Ascending aorta (tissue), 2 donors: ENCODE measurements around the gene CBLN3. TPM values are rescaled to one million over a fixed set of nuclear protein-coding genes. Genes with fewer than 3 reads are reported as not detected.

Experiments
- DNase-seq, 2 donors: peaks; one replicate each; pipeline ENCODE4 v3.0.0-alpha.2; 2019; ENCODE audit warnings: low spot score in 2 of 2
- H3K27ac ChIP-seq, 2 donors: fragments of 200-600 bp; sonication (generic); one replicate each; pipeline ENCODE4 v1.5.1; 2016 to 2017; ENCODE audit warnings: mild to moderate bottlenecking in 1 of 2
- H3K27me3 ChIP-seq: fragments of 200-600 bp; sonication (generic); one replicate; pipeline ENCODE4 v1.5.1; 2017
- H3K36me3 ChIP-seq, 2 donors: fragments of 200-600 bp; sonication (generic); one replicate each; pipeline ENCODE4 v1.5.1; 2016
- H3K4me1 ChIP-seq, 2 donors: fragments of 200-600 bp; sonication (generic); one replicate each; pipeline ENCODE4 v1.5.1; 2016 to 2017; ENCODE audit warnings: mild to moderate bottlenecking in 1 of 2
- H3K4me3 ChIP-seq, 2 donors: fragments of 200-600 bp; sonication (generic); one replicate each; pipeline ENCODE4 v1.5.1; 2016 to 2017; ENCODE audit warnings: mild to moderate bottlenecking in 1 of 2
- H3K9me3 ChIP-seq, 2 donors: fragments of 200-600 bp; sonication (generic); one replicate each; pipeline ENCODE4 v1.5.1; 2016
- intact Hi-C: fragments of 100-400 bp; cut with DNase I; formaldehyde crosslinking; loops from one replicate; pipeline ENCODE4 v1.15.1; 2023
- total RNA-seq: library from RNA; depleted of rRNA; stranded (reverse); fragments of >200 nt; gene quantifications from one replicate; pipeline ENCODE4 v1.1.0, GENCODE V29; 2016
- TF ChIP-seq, protein P1 (sequence below), 3 experiments: fragments of 200-600 bp in 2 of 3; fragments of 450-650 bp in 1 of 3; sonication (generic) in 2 of 3; IDR thresholded peaks; one replicate each; pipeline ENCODE4 v1.5.1; 2016 to 2019; ENCODE audit warnings: antibody characterized with exemption in 3 of 3, mild to moderate bottlenecking in 1 of 3, moderate library complexity in 1 of 3

CBLN3 gene
- total RNA-seq, 1 donor from 2014 or later: 2.2 TPM

- Histone ChIP-seq H3K9me3 (no peaks in the 10 kb centered on the region), H3K4me1 (peaks cover 5 to 23% of the 10 kb centered on the region in 2 donors), H3K36me3 (peaks cover 24 to 28% of the 10 kb centered on the region in 2 donors), H3K27ac (peak overlapping the region; percentile 88 to 96), H3K27me3 (no peaks in the 10 kb centered on the region), H3K4me3 (peak overlapping the region; percentile 78 to 92)
- intact Hi-C loops: loop anchor here (1.0 to 10.0 kb wide), 3 partner anchors 64 to 1065 kb away; partner anchors contain the start of genes EFS and TINF2
- DNase-seq: peak in 1 of 2 donors; percentile 90
- TF ChIP-seq, protein P1, sequence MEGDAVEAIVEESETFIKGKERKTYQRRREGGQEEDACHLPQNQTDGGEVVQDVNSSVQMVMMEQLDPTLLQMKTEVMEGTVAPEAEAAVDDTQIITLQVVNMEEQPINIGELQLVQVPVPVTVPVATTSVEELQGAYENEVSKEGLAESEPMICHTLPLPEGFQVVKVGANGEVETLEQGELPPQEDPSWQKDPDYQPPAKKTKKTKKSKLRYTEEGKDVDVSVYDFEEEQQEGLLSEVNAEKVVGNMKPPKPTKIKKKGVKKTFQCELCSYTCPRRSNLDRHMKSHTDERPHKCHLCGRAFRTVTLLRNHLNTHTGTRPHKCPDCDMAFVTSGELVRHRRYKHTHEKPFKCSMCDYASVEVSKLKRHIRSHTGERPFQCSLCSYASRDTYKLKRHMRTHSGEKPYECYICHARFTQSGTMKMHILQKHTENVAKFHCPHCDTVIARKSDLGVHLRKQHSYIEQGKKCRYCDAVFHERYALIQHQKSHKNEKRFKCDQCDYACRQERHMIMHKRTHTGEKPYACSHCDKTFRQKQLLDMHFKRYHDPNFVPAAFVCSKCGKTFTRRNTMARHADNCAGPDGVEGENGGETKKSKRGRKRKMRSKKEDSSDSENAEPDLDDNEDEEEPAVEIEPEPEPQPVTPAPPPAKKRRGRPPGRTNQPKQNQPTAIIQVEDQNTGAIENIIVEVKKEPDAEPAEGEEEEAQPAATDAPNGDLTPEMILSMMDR (IDR thresholded peaks at IDR 0.05): no peak
Measured at GRCh38 chr14:24430143-24430681, 744 bp upstream of the CBLN3 start.

DNA sequence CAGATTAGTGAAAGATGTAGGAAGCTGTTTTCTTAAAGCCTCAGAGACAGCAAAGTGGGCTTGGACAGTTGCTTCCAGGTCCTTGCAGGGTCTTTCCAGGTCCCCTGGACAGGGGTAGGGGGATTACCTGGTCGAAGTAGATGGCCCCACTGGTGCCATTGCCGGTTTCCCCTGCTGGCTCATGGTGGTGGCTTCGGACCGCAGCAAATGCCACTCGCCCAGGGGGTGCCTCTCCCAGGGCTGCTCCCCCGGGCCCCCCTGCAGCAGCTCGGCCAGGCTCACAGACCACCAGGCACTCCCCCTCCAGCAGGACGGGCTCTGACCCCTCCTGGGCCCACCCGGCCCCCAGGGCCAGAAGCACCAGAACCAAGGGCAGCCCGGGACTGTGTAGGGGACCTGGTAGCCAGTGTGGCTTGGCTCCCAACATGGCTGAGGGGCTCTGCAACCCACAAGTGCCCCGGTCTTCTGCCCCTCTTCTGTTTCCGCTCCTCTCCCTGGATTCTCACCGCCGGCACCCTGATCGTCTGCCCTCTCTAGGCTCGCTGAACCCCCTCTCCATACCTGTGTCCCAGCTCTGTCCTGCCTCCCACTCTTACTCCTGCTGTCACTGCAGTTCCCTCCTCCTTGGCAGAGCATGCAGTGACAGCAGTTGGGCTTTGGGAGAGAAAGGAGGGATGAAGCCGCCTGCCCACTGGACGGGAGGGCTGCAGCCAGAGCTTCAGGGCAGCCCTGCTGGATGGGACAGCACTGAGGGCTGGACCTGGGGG is 657 bp downstream of the CBLN3 start:
- intact Hi-C loops: loop anchor here (1.0 to 2.0 kb wide), 2 partner anchors 13 to 30 kb away; partner anchors contain the start of genes NYNRIN and SDR39U1
- no peaks in the 10 kb centered on the region for H3K9me3 ChIP-seq
- H3K27ac ChIP-seq: peak overlapping the region; percentile 88 to 96
- TF ChIP-seq, protein P1 (IDR thresholded peaks at IDR 0.05): no peak
- peaks cover 5 to 23% of the 10 kb centered on the region in 2 donors for H3K4me1 ChIP-seq
- H3K27me3 ChIP-seq: no peaks in the 10 kb centered on the region
- peak in 1 of 2 donors; percentile 69 for DNase-seq
- H3K4me3 ChIP-seq: peak overlapping the region; percentile 78 to 92
- peaks cover 18% of the 10 kb centered on the region in 2 donors for H3K36me3 ChIP-seq

GRCh38 chr14:24427537-24428508 is 1.6 kb downstream of the CBLN3 start:
- no peak overlapping the region for H3K27ac ChIP-seq
- no peaks in the 10 kb centered on the region for H3K9me3 ChIP-seq
- peaks cover 5 to 23% of the 10 kb centered on the region in 2 donors for H3K4me1 ChIP-seq
- TF ChIP-seq, protein P1 (IDR thresholded peaks at IDR 0.05): no peak
- no peak overlapping the region for H3K4me3 ChIP-seq
- peak in 1 of 2 donors; percentile 65 for DNase-seq
- peaks cover 8 to 10% of the 10 kb centered on the region in 2 donors for H3K36me3 ChIP-seq
- intact Hi-C loops: loop anchor here (2.0 kb wide), 1 partner anchor 29 kb away; the partner anchor contains the start of gene NYNRIN
- no peaks in the 10 kb centered on the region for H3K27me3 ChIP-seq

- Histone ChIP-seq H3K9me3 (no peaks in the 10 kb centered on the region), H3K27me3 (no peaks in the 10 kb centered on the region), H3K4me1 (peaks cover 5 to 22% of the 10 kb centered on the region in 2 donors), H3K27ac (no peak overlapping the region), H3K36me3 (peaks cover 0 to 2% of the 10 kb centered on the region in 2 donors), H3K4me3 (no peak overlapping the region)
- DNase-seq: peak in 1 of 2 donors; percentile 58
- TF ChIP-seq, protein P1 (IDR thresholded peaks at IDR 0.05): no peak
- intact Hi-C loops: no loop called here
Measured at GRCh38 chr14:24426912-24427536, 2.4 kb downstream of the CBLN3 start.
